Endothelial cell of umbilical vein (primary cell): ENCODE results near the gene ANKEF1. TPM values are rescaled to one million over a fixed set of nuclear protein-coding genes. Genes with fewer than 3 reads are reported as not detected.

Source experiments
- BruUV-seq: library from RNA; stranded (reverse); fragments of 400-500 nt; replicated peaks from 2 replicates; lab custom pipeline; 2021; lab: Mats Ljungman, UMichigan
- CTCF ChIA-PET: fragments of 300-600, 350-600 bp; sonication (Branson Sonifier 250); formaldehyde crosslinking; loops from one replicate; lab custom pipeline; 2021; ENCODE audit warnings: antibody characterized with exemption, inconsistent platforms; lab: Charles Lee
- POLR2A ChIA-PET: fragments of 300-600, 350-600 bp; sonication (Branson Sonifier 250); formaldehyde crosslinking; loops from one replicate; lab custom pipeline; 2021; ENCODE audit warnings: antibody characterized with exemption, inconsistent platforms; lab: Charles Lee
- DNase-seq: peaks from one replicate; pipeline ENCODE4 v3.0.0-alpha.2; 2011; ENCODE audit warnings: low read depth, low spot score
- FAIRE-seq: peaks from 2 replicates; lab custom pipeline; 2011; peaks lifted over from hg19 to GRCh38; lab: Jason Lieb, UNC
- H2AFZ ChIP-seq: 2 replicates; pipeline ENCODE4 v1.6.0; 2012; ENCODE audit warnings: low read depth, low read length, control low read depth, inconsistent platforms
- H3K27ac ChIP-seq: 2 replicates; pipeline ENCODE4 v1.5.1; 2011; ENCODE audit warnings: low read depth, mild to moderate bottlenecking, control low read depth, low read length, moderate library complexity; ENCODE audit not compliant: insufficient read depth
- H3K27me3 ChIP-seq, 2 experiments: 2 replicates each; pipeline versions ENCODE4 v1.6.0 to v1.6.1; 2011; ENCODE audit warnings: low read length in 2 of 2, mixed read lengths in 1 of 2; ENCODE audit not compliant: control insufficient read depth in 2 of 2, insufficient read depth in 2 of 2
- H3K36me3 ChIP-seq, 2 experiments: 2 replicates in 1 of 2; 3 replicates in 1 of 2; pipeline ENCODE4 v1.5.1; 2011; ENCODE audit warnings: low read length in 2 of 2, mild to moderate bottlenecking in 1 of 2, moderate library complexity in 1 of 2; ENCODE audit not compliant: control insufficient read depth in 2 of 2, insufficient read depth in 2 of 2; ENCODE audit errors: extremely low read depth in 1 of 2
- H3K4me1 ChIP-seq: 3 replicates; pipeline ENCODE4 v1.5.1; 2011; ENCODE audit warnings: mild to moderate bottlenecking, low read length; ENCODE audit not compliant: control insufficient read depth, insufficient read depth; ENCODE audit errors: extremely low read depth
- H3K4me2 ChIP-seq: 2 replicates; pipeline ENCODE4 v1.6.1; 2011; ENCODE audit warnings: low read length, control low read depth, mixed read lengths; ENCODE audit not compliant: insufficient read depth
- H3K4me3 ChIP-seq, 3 experiments: fragments of 200-600 bp in 1 of 3; sonication (generic), shearing (Covaris generic) in 1 of 3; replicated peaks in 1 of 3; 2 replicates each; pipeline ENCODE4 v1.5.1; 2011 to 2016; ENCODE audit warnings: control low read depth in 3 of 3, low read length in 3 of 3, mild to moderate bottlenecking in 2 of 3, inconsistent platforms in 1 of 3, low read depth in 1 of 3, moderate library complexity in 1 of 3; ENCODE audit not compliant: insufficient read depth in 1 of 3
- H3K79me2 ChIP-seq: 2 replicates; pipeline ENCODE4 v1.6.0; 2012; ENCODE audit warnings: low read length, inconsistent platforms; ENCODE audit not compliant: control insufficient read depth, insufficient read depth
- H3K9ac ChIP-seq: replicated peaks from 2 replicates; pipeline ENCODE3; 2011; ENCODE audit warnings: low read length, control low read depth; ENCODE audit not compliant: insufficient read depth; ENCODE audit errors: extremely low read depth
- H3K9me1 ChIP-seq: replicated peaks from 3 replicates; pipeline ENCODE4 v1.6.0; 2011; ENCODE audit warnings: mild to moderate bottlenecking, low read length; ENCODE audit not compliant: control insufficient read depth, insufficient read depth; ENCODE audit errors: extremely low read depth
- H3K9me3 ChIP-seq: replicated peaks from 2 replicates; pipeline ENCODE4 v1.5.1; 2012; ENCODE audit warnings: low read length, inconsistent platforms; ENCODE audit not compliant: control insufficient read depth, insufficient read depth
- H4K20me1 ChIP-seq: replicated peaks from 2 replicates; pipeline ENCODE3; 2011; ENCODE audit warnings: mild to moderate bottlenecking, low read length; ENCODE audit not compliant: control insufficient read depth, insufficient read depth; ENCODE audit errors: extremely low read depth
- CTCF ChIP-seq, 2 donors: IDR thresholded peaks; 1 replicate in 1 of 2; 2 replicates in 1 of 2; pipeline ENCODE4 v1.5.1; 2011; ENCODE audit warnings: low read length in 2 of 2, mild to moderate bottlenecking in 2 of 2, moderate library complexity in 2 of 2, control low read depth in 1 of 2, inconsistent platforms in 1 of 2, low read depth in 1 of 2; ENCODE audit not compliant: insufficient read depth in 1 of 2; ENCODE audit errors: extremely low read depth in 1 of 2
- EZH2 ChIP-seq: IDR thresholded peaks from 2 replicates; pipeline ENCODE4 v1.6.1; 2012; ENCODE audit warnings: borderline replicate concordance, low read depth, mild to moderate bottlenecking, moderate library complexity, low read length, inconsistent platforms; ENCODE audit not compliant: severe bottlenecking
- FOS ChIP-seq: IDR thresholded peaks from 2 replicates; pipeline ENCODE4 v1.6.1; 2011; ENCODE audit warnings: mild to moderate bottlenecking, low read length, moderate library complexity, borderline replicate concordance; ENCODE audit not compliant: insufficient read depth
- GATA2 ChIP-seq: IDR thresholded peaks from 2 replicates; pipeline ENCODE4 v1.7.0; 2011; ENCODE audit warnings: low read depth, mild to moderate bottlenecking, moderate library complexity, mixed read lengths, low read length; ENCODE audit not compliant: insufficient read length, insufficient read depth
- JUN ChIP-seq: IDR thresholded peaks from 2 replicates; pipeline ENCODE4 v1.6.1; 2011; ENCODE audit warnings: borderline replicate concordance, low read depth; ENCODE audit not compliant: insufficient read length, insufficient read depth
- MYC ChIP-seq: IDR thresholded peaks from one replicate; pipeline ENCODE4 v1.6.1; 2011; ENCODE audit warnings: mild to moderate bottlenecking, low read depth, low read length
- POLR2A ChIP-seq: IDR thresholded peaks from 2 replicates; pipeline ENCODE4 v1.6.1; 2012; ENCODE audit warnings: low read depth, mild to moderate bottlenecking, control low read depth, low read length
- POLR2AphosphoS5 ChIP-seq: IDR thresholded peaks from 2 replicates; pipeline ENCODE4 v1.6.1; 2012; ENCODE audit warnings: low read depth, mild to moderate bottlenecking, control low read depth, low read length, moderate library complexity; ENCODE audit not compliant: insufficient read depth
- dilution Hi-C: fragments of 300-500 bp; cut with MboI; formaldehyde crosslinking; loops from one replicate; pipeline ENCODE4 v1.15.0; 2019; ENCODE audit warnings: low sequenced_read_pairs; ENCODE audit not compliant: extremely low pct_ligation_motif_present
- intact Hi-C: fragments of 100-400 bp; cut with micrococcal nuclease; formaldehyde crosslinking; loops from one replicate; pipeline ENCODE4 v1.10.0; 2022
- polyA plus RNA-seq, 4 experiments: library from polyadenylated mRNA; depleted of rRNA in 3 of 4; stranded (reverse) in 3 of 4; unstranded in 1 of 4; fragments of >200 nt; gene quantifications; 2 replicates each; pipeline versions ENCODE4 v1.2.1 to v1.2.3, GENCODE V29; 2011 to 2012; ENCODE audit warnings: missing spikeins in 1 of 4
- total RNA-seq: library from RNA; stranded (reverse); gene quantifications from 2 replicates; pipeline ENCODE4 v1.2.3, GENCODE V29; 2021
- TF ChIP-seq, protein P1 (sequence below): IDR thresholded peaks from 2 replicates; pipeline ENCODE4 v1.6.1; 2011; ENCODE audit not compliant: insufficient read depth, insufficient read length

Gene ANKEF1
- total and polyA plus RNA-seq, 2 donors (not counting 3 experiments of a cell fraction or from before 2014, with no cell fraction given), result 0.58 to 2.4 TPM

DNA sequence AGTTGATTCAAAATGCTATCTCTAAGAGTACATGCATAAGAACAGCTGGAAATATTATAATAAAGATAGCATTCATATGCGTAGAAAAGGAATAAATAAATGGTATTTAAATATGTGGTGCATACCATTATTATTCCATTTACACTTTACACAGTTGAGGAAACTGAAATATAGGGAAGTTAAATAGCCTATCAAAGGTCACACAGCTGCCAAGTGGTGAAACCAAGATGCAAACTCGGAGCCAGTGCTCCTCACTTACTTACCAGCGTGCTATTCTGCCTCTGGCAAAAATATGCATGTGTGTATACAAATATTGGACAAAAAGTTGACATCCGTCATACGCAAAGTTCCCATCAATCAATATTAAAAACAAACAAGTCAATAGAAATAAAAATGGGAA lies 22.3 kb upstream of the ANKEF1 start:
- TF ChIP-seq EZH2 (no peak), JUN (no peak), FOS (no peak), CTCF (IDR thresholded peaks at IDR 0.05; ENCODE audit: extremely low read depth in 1 of 2, insufficient read depth in 1 of 2, low read depth in 1 of 2, low read length in 2 of 2) (no peak), MYC (no peak), POLR2AphosphoS5 (no peak), POLR2A (no peak), GATA2 (no peak)
- TF ChIP-seq, protein P1, sequence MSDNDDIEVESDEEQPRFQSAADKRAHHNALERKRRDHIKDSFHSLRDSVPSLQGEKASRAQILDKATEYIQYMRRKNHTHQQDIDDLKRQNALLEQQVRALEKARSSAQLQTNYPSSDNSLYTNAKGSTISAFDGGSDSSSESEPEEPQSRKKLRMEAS, result no peak
- H3K27me3 ChIP-seq, result no peaks in the 10 kb centered on the region
- no peak overlapping the region for H2AFZ ChIP-seq
- BruUV-seq, result no TSS peak
- H3K9ac ChIP-seq, result no peak overlapping the region
- H3K4me1 ChIP-seq, result no peaks in the 10 kb centered on the region
- POLR2A ChIA-PET, result no interaction called here
- DNase-seq, result no peak
- CTCF ChIA-PET, result no interaction called here
- no peaks in the 10 kb centered on the region for H3K36me3 ChIP-seq
- dilution Hi-C loops (no loop called here), intact Hi-C loops (no loop called here)
- no peak for FAIRE-seq
- H3K4me2 ChIP-seq, result no peak overlapping the region
- H3K9me1 ChIP-seq, result no peaks in the 10 kb centered on the region
- H3K9me3 ChIP-seq, result no peaks in the 10 kb centered on the region
- no peaks in the 10 kb centered on the region for H3K79me2 ChIP-seq
- no peak overlapping the region for H3K4me3 ChIP-seq
- no peak overlapping the region for H3K27ac ChIP-seq
- no peaks in the 10 kb centered on the region for H4K20me1 ChIP-seq
